HEK293 (cell line): Measurements from ENCODE around the gene EDA.

ENCODE experiments used
- CTCF ChIA-PET: fragments of 350-600 bp; formaldehyde crosslinking; extraction: SDS; loops from one replicate; lab custom pipeline; 2021; ENCODE audit warnings: antibody characterized with exemption; lab: Yijun Ruan, JAX
- POLR2A ChIA-PET: fragments of 300-600 bp; formaldehyde crosslinking; extraction: SDS; loops from one replicate; lab custom pipeline; 2020; ENCODE audit warnings: antibody characterized with exemption, inconsistent platforms; lab: Yijun Ruan, JAX
- H3K27ac ChIP-seq: fragments of 200-500 bp; sonication (Bioruptor generic); 2 replicates; pipeline ENCODE4 v1.5.1; 2014; ENCODE audit warnings: low read depth, low read length, control low read depth, inconsistent platforms; ENCODE audit errors: extremely low read depth
- H3K36me3 ChIP-seq, 2 experiments: fragments of 200-500 bp in 1 of 2; sonication (Bioruptor generic) in 1 of 2; 1 replicate in 1 of 2; 2 replicates in 1 of 2; pipeline ENCODE4 v1.5.1; 2014 to 2017; ENCODE audit warnings: inconsistent platforms in 2 of 2, low read length in 2 of 2; ENCODE audit not compliant: control insufficient read depth in 2 of 2, insufficient read depth in 1 of 2
- H3K4me1 ChIP-seq: fragments of 200-500 bp; sonication (Bioruptor generic); 2 replicates; pipeline ENCODE4 v1.5.1; 2014; ENCODE audit warnings: mild to moderate bottlenecking, low read length, inconsistent platforms; ENCODE audit not compliant: control insufficient read depth, insufficient read depth
- H3K4me3 ChIP-seq: 2 replicates; pipeline ENCODE4 v1.5.1; 2011; ENCODE audit warnings: low read depth, mild to moderate bottlenecking, control low read depth, low read length, moderate library complexity
- H3K9me3 ChIP-seq: fragments of 200-500 bp; sonication (Bioruptor generic); 2 replicates; pipeline ENCODE4 v1.5.1; 2014; ENCODE audit warnings: low read depth, low read length, inconsistent platforms; ENCODE audit not compliant: control insufficient read depth, insufficient read depth
- OSR2 ChIP-seq: fragments of 450-650 bp; formaldehyde crosslinking; IDR thresholded peaks from 2 replicates; pipeline ENCODE4 v1.5.1; 2016; ENCODE audit warnings: missing biosample characterization, missing genetic modification characterization
- SP7 ChIP-seq: fragments of 450-650 bp; formaldehyde crosslinking; IDR thresholded peaks from 2 replicates; pipeline ENCODE4 v1.5.1; 2016; ENCODE audit warnings: missing biosample characterization, missing genetic modification characterization
- ZBTB1 ChIP-seq: fragments of 450-650 bp; formaldehyde crosslinking; IDR thresholded peaks from 2 replicates; pipeline ENCODE4 v1.5.1; 2016; ENCODE audit warnings: missing biosample characterization, missing genetic modification characterization
- ZNF132 ChIP-seq: fragments of 450-650 bp; formaldehyde crosslinking; IDR thresholded peaks from 2 replicates; pipeline ENCODE4 v1.5.1; 2017; ENCODE audit warnings: missing biosample characterization, missing genetic modification characterization, borderline replicate concordance
- ZNF16 ChIP-seq: fragments of 450-650 bp; formaldehyde crosslinking; IDR thresholded peaks from 2 replicates; pipeline ENCODE4 v1.5.1; 2016; ENCODE audit warnings: low read depth, missing biosample characterization, missing genetic modification characterization
- ZNF239 ChIP-seq: fragments of 450-650 bp; formaldehyde crosslinking; IDR thresholded peaks from 2 replicates; pipeline ENCODE4 v1.5.1; 2016; ENCODE audit warnings: missing biosample characterization, missing genetic modification characterization
- ZNF24 ChIP-seq: fragments of 450-650 bp; formaldehyde crosslinking; IDR thresholded peaks from 2 replicates; pipeline ENCODE4 v1.5.1; 2016; ENCODE audit warnings: missing biosample characterization, missing genetic modification characterization
- ZNF311 ChIP-seq: fragments of 450-650 bp; formaldehyde crosslinking; IDR thresholded peaks from 2 replicates; pipeline ENCODE4 v1.5.1; 2017; ENCODE audit warnings: missing biosample characterization, missing genetic modification characterization, borderline replicate concordance
- ZNF341 ChIP-seq: fragments of 450-650 bp; formaldehyde crosslinking; IDR thresholded peaks from 2 replicates; pipeline ENCODE4; 2016; ENCODE audit warnings: low read depth, missing biosample characterization, missing genetic modification characterization
- ZNF354C ChIP-seq: fragments of 450-650 bp; formaldehyde crosslinking; IDR thresholded peaks from 2 replicates; pipeline ENCODE4 v1.5.1; 2016; ENCODE audit warnings: missing biosample characterization, missing genetic modification characterization, low read depth, borderline replicate concordance
- ZNF560 ChIP-seq: fragments of 450-650 bp; formaldehyde crosslinking; IDR thresholded peaks from 2 replicates; pipeline ENCODE4 v1.5.1; 2017; ENCODE audit warnings: missing biosample characterization, missing genetic modification characterization, borderline replicate concordance
- ZNF571 ChIP-seq: fragments of 450-650 bp; formaldehyde crosslinking; IDR thresholded peaks from 2 replicates; pipeline ENCODE4 v1.5.0; 2017; ENCODE audit warnings: missing biosample characterization, missing genetic modification characterization
- ZNF701 ChIP-seq: fragments of 450-650 bp; formaldehyde crosslinking; IDR thresholded peaks from 2 replicates; pipeline ENCODE4 v1.5.1; 2016; ENCODE audit warnings: missing biosample characterization, missing genetic modification characterization
- ZNF707 ChIP-seq: fragments of 450-650 bp; formaldehyde crosslinking; IDR thresholded peaks from 2 replicates; pipeline ENCODE4 v1.5.1; 2016; ENCODE audit warnings: missing biosample characterization, missing genetic modification characterization
- TF ChIP-seq, protein P1 (sequence below): fragments of 450-650 bp; formaldehyde crosslinking; IDR thresholded peaks from 2 replicates; pipeline ENCODE4 v1.5.1; 2016; ENCODE audit warnings: missing biosample characterization, missing genetic modification characterization
- TF ChIP-seq, protein P2 (sequence below): fragments of 450-650 bp; formaldehyde crosslinking; IDR thresholded peaks from 2 replicates; pipeline ENCODE4 v1.5.1; 2017; ENCODE audit warnings: missing biosample characterization, missing genetic modification characterization
- TF ChIP-seq, protein P3 (sequence below): fragments of 450-650 bp; formaldehyde crosslinking; IDR thresholded peaks from 2 replicates; pipeline ENCODE4 v1.5.1; 2016; ENCODE audit warnings: missing biosample characterization, missing genetic modification characterization
- TF ChIP-seq, protein P4 (sequence below): fragments of 450-650 bp; formaldehyde crosslinking; IDR thresholded peaks from 2 replicates; pipeline ENCODE4 v1.5.1; 2016; ENCODE audit warnings: missing biosample characterization, missing genetic modification characterization
- TF ChIP-seq, protein P5 (sequence below): fragments of 450-650 bp; formaldehyde crosslinking; conservative IDR thresholded peaks from 2 replicates; pipeline ENCODE4 v1.5.1; 2016; ENCODE audit warnings: low read depth, missing biosample characterization, missing genetic modification characterization

The EDA gene

DNA sequence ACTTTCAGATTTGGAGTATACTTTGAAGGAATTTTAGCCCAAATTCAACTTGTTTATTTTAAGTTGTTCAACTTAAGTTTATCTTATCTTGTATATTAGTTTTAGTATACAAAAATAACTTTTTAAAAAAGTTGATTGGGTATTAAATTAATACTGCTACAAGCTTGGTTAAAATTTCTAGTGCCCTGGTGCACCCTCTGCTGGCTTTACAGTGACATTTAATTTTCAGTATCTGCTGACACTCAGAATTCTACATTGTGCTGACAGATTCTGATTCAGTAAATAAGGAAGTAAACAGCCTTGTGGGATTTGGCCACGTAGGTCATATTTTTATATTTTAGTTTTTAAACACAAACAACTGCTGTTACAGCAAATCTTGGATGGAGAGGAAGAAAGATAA lies 2.9 kb downstream of the EDA start:
- Histone ChIP-seq H3K4me3 (no peak overlapping the region), H3K27ac (no peak overlapping the region), H3K4me1 (peaks cover 3% of the 10 kb centered on the region; the same call in 1 of the 2 replicates), H3K36me3 (no peaks in the 10 kb centered on the region), H3K9me3 (peaks cover 5% of the 10 kb centered on the region)
- TF ChIP-seq, protein P1, sequence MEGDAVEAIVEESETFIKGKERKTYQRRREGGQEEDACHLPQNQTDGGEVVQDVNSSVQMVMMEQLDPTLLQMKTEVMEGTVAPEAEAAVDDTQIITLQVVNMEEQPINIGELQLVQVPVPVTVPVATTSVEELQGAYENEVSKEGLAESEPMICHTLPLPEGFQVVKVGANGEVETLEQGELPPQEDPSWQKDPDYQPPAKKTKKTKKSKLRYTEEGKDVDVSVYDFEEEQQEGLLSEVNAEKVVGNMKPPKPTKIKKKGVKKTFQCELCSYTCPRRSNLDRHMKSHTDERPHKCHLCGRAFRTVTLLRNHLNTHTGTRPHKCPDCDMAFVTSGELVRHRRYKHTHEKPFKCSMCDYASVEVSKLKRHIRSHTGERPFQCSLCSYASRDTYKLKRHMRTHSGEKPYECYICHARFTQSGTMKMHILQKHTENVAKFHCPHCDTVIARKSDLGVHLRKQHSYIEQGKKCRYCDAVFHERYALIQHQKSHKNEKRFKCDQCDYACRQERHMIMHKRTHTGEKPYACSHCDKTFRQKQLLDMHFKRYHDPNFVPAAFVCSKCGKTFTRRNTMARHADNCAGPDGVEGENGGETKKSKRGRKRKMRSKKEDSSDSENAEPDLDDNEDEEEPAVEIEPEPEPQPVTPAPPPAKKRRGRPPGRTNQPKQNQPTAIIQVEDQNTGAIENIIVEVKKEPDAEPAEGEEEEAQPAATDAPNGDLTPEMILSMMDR (tag by site-specific recombination), result peak; percentile 13; the same call in 1 of the 2 replicates
- no peak for TF ChIP-seq ZNF701 (tag by site-specific recombination)
- no peak for TF ChIP-seq ZNF24 (tag by site-specific recombination)
- TF ChIP-seq, protein P2, sequence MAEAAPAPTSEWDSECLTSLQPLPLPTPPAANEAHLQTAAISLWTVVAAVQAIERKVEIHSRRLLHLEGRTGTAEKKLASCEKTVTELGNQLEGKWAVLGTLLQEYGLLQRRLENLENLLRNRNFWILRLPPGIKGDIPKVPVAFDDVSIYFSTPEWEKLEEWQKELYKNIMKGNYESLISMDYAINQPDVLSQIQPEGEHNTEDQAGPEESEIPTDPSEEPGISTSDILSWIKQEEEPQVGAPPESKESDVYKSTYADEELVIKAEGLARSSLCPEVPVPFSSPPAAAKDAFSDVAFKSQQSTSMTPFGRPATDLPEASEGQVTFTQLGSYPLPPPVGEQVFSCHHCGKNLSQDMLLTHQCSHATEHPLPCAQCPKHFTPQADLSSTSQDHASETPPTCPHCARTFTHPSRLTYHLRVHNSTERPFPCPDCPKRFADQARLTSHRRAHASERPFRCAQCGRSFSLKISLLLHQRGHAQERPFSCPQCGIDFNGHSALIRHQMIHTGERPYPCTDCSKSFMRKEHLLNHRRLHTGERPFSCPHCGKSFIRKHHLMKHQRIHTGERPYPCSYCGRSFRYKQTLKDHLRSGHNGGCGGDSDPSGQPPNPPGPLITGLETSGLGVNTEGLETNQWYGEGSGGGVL (tag by site-specific recombination), result no peak
- TF ChIP-seq, protein P3, sequence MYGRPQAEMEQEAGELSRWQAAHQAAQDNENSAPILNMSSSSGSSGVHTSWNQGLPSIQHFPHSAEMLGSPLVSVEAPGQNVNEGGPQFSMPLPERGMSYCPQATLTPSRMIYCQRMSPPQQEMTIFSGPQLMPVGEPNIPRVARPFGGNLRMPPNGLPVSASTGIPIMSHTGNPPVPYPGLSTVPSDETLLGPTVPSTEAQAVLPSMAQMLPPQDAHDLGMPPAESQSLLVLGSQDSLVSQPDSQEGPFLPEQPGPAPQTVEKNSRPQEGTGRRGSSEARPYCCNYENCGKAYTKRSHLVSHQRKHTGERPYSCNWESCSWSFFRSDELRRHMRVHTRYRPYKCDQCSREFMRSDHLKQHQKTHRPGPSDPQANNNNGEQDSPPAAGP (tag by site-specific recombination), result no peak
- POLR2A ChIA-PET, result no interaction called here
- CTCF ChIA-PET, result interaction anchor here (0.6 to 4.4 kb wide), 23 partner anchors 9 to 1155 kb away, joined by 3 to 38 read pairs (median 6); partner anchors contain the start of gene NALF2

DNA sequence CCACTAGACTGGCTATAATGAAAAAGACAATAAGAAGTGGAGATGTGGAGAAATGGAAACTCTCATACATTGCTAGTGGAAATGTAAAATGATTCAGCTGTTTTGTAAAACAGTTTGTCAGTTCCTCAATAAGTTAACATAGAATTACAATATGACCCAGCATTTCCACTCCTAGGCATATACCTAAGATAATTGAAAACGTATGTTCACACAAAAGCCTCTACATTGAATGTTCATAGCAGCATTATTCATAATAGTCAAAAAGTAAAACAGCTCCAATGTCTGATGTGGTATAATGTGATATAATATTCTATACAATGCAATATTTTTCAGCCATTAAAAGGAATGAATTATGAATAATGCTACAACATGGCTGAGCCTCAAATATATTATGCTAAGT lies 10.2 kb downstream of the EDA start:
- no peak overlapping the region for H3K4me3 ChIP-seq
- H3K27ac ChIP-seq, result no peak overlapping the region
- H3K4me1 ChIP-seq, result no peaks in the 10 kb centered on the region
- POLR2A ChIA-PET, result no interaction called here
- TF ChIP-seq ZNF341 (no peak), ZNF132 (tag by site-specific recombination) (no peak), ZBTB1 (tag by site-specific recombination) (no peak), ZNF707 (tag by site-specific recombination) (no peak), ZNF239 (tag by site-specific recombination) (no peak), OSR2 (tag by site-specific recombination) (no peak), ZNF560 (tag by site-specific recombination) (no peak), ZNF16 (tag by site-specific recombination) (no peak), ZNF311 (tag by site-specific recombination) (no peak), ZNF354C (tag by site-specific recombination) (no peak), ZNF571 (tag by site-specific recombination) (no peak), SP7 (tag by site-specific recombination) (no peak)
- TF ChIP-seq, protein P2 (tag by site-specific recombination), result no peak
- TF ChIP-seq, protein P4, sequence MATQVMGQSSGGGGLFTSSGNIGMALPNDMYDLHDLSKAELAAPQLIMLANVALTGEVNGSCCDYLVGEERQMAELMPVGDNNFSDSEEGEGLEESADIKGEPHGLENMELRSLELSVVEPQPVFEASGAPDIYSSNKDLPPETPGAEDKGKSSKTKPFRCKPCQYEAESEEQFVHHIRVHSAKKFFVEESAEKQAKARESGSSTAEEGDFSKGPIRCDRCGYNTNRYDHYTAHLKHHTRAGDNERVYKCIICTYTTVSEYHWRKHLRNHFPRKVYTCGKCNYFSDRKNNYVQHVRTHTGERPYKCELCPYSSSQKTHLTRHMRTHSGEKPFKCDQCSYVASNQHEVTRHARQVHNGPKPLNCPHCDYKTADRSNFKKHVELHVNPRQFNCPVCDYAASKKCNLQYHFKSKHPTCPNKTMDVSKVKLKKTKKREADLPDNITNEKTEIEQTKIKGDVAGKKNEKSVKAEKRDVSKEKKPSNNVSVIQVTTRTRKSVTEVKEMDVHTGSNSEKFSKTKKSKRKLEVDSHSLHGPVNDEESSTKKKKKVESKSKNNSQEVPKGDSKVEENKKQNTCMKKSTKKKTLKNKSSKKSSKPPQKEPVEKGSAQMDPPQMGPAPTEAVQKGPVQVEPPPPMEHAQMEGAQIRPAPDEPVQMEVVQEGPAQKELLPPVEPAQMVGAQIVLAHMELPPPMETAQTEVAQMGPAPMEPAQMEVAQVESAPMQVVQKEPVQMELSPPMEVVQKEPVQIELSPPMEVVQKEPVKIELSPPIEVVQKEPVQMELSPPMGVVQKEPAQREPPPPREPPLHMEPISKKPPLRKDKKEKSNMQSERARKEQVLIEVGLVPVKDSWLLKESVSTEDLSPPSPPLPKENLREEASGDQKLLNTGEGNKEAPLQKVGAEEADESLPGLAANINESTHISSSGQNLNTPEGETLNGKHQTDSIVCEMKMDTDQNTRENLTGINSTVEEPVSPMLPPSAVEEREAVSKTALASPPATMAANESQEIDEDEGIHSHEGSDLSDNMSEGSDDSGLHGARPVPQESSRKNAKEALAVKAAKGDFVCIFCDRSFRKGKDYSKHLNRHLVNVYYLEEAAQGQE (tag by site-specific recombination), result no peak
- TF ChIP-seq, protein P5, sequence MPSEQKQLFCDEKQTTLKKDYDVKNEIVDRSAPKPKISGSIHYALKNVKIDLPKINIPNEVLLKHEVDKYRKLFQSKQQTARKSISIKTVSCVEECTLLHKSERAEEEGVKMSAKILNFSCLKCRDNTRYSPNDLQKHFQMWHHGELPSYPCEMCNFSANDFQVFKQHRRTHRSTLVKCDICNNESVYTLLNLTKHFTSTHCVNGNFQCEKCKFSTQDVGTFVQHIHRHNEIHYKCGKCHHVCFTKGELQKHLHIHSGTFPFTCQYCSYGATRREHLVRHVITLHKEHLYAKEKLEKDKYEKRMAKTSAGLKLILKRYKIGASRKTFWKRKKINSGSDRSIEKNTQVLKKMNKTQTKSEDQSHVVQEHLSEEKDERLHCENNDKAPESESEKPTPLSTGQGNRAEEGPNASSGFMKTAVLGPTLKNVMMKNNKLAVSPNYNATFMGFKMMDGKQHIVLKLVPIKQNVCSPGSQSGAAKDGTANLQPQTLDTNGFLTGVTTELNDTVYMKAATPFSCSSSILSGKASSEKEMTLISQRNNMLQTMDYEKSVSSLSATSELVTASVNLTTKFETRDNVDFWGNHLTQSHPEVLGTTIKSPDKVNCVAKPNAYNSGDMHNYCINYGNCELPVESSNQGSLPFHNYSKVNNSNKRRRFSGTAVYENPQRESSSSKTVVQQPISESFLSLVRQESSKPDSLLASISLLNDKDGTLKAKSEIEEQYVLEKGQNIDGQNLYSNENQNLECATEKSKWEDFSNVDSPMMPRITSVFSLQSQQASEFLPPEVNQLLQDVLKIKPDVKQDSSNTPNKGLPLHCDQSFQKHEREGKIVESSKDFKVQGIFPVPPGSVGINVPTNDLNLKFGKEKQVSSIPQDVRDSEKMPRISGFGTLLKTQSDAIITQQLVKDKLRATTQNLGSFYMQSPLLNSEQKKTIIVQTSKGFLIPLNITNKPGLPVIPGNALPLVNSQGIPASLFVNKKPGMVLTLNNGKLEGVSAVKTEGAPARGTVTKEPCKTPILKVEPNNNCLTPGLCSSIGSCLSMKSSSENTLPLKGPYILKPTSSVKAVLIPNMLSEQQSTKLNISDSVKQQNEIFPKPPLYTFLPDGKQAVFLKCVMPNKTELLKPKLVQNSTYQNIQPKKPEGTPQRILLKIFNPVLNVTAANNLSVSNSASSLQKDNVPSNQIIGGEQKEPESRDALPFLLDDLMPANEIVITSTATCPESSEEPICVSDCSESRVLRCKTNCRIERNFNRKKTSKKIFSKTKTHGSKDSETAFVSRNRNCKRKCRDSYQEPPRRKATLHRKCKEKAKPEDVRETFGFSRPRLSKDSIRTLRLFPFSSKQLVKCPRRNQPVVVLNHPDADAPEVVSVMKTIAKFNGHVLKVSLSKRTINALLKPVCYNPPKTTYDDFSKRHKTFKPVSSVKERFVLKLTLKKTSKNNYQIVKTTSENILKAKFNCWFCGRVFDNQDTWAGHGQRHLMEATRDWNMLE (tag by site-specific recombination), result no peak
- CTCF ChIA-PET, result interaction anchor here (1.2 kb wide), 1 partner anchor 88 kb away, joined by 8 read pairs; no protein-coding TSS in a partner anchor
- peaks cover 13% of the 10 kb centered on the region for H3K9me3 ChIP-seq
- H3K36me3 ChIP-seq, result no peaks in the 10 kb centered on the region
